T-cell (primary cell): ENCODE measurements around the gene ACOT12. TPM values are rescaled to one million over a fixed set of nuclear protein-coding genes. Genes with fewer than 3 reads are reported as not detected.

ENCODE experiments used
- total RNA-seq, 35 experiments: library from RNA in 6 of 35; stranded (reverse) in 6 of 35; fragments of 120-200 nt in 1 of 35; gene quantifications; one replicate each; pipeline versions ENCODE4 v1.2.1 to v1.2.4 and lab custom pipeline; 2013 to 2026

Gene ACOT12
- total RNA-seq, 5 donors from 2014 or later (not counting 1 experiment from before 2014, with no cell fraction given), result 0.22 TPM; not detected in 4

Other genes starting within 250 kb of the ACOT12 start
- gene CKMT2, start 160.8 kb downstream of the ACOT12 start, total RNA-seq, result under 1 TPM in 3 of 5 donors, not detected in 2; 0.38 to 0.58 (median 0.40) TPM
- 10 to 100 TPM; 15.9 to 25.7 (median 22.3) TPM for gene ZCCHC9, start 92.5 kb downstream of the ACOT12 start, total RNA-seq